HUDEP-2 (cell line): ENCODE results near the gene APBB2.

ENCODE experiments used
- DNase-seq, 76 experiments: peaks; one replicate each; lab custom pipeline; 2025; ENCODE audit not compliant: unreplicated experiment in 76 of 76; lab: John Stamatoyannopoulos, UW

APBB2 gene

GRCh38 chr4:41196633-41197332 lies 17.6 kb downstream of the APBB2 start:
- no peak for DNase-seq

GRCh38 chr4:41192136-41192535 lies 22.2 kb downstream of the APBB2 start:
- no peak for DNase-seq

GRCh38 chr4:41189666-41190065 lies 24.7 kb downstream of the APBB2 start:
- DNase-seq: no peak

- DNase-seq: no peak
These were observed 25.3 kb downstream of the APBB2 start for GRCh38 chr4:41189076-41189475.

GRCh38 chr4:41185614-41186592 lies 28.4 kb downstream of the APBB2 start:
- DNase-seq: no peak

- no peak for DNase-seq
These were observed 30.3 kb downstream of the APBB2 start for GRCh38 chr4:41184009-41184408.

GRCh38 chr4:41183021-41183553 lies 31.3 kb downstream of the APBB2 start:
- no peak for DNase-seq

- no peak for DNase-seq
These were observed 33.3 kb downstream of the APBB2 start for GRCh38 chr4:41181037-41181436.

- DNase-seq: no peak
These were observed 34.7 kb downstream of the APBB2 start for GRCh38 chr4:41179498-41180195.

- DNase-seq: no peak
These were observed 35.7 kb downstream of the APBB2 start for GRCh38 chr4:41178372-41179370.

- no peak for DNase-seq
These were observed 37.3 kb downstream of the APBB2 start for GRCh38 chr4:41177016-41177415.

- DNase-seq: no peak
These were observed 38.0 kb downstream of the APBB2 start for GRCh38 chr4:41176340-41176739.

- DNase-seq: no peak
These were observed 38.5 kb downstream of the APBB2 start for GRCh38 chr4:41175794-41176193.

GRCh38 chr4:41174444-41174843 lies 39.9 kb downstream of the APBB2 start:
- no peak for DNase-seq

GRCh38 chr4:41172786-41173185 lies 41.6 kb downstream of the APBB2 start:
- DNase-seq: no peak

- no peak for DNase-seq
These were observed 45.0 kb downstream of the APBB2 start for GRCh38 chr4:41169256-41169800.

- no peak for DNase-seq
These were observed 47.2 kb downstream of the APBB2 start for GRCh38 chr4:41167191-41167590.

- DNase-seq: no peak
These were observed 49.9 kb downstream of the APBB2 start for GRCh38 chr4:41164405-41164804.

- DNase-seq: no peak
These were observed 53.0 kb downstream of the APBB2 start for GRCh38 chr4:41161355-41161754.
